ENCODE results near the gene TMOD1.

DNA sequence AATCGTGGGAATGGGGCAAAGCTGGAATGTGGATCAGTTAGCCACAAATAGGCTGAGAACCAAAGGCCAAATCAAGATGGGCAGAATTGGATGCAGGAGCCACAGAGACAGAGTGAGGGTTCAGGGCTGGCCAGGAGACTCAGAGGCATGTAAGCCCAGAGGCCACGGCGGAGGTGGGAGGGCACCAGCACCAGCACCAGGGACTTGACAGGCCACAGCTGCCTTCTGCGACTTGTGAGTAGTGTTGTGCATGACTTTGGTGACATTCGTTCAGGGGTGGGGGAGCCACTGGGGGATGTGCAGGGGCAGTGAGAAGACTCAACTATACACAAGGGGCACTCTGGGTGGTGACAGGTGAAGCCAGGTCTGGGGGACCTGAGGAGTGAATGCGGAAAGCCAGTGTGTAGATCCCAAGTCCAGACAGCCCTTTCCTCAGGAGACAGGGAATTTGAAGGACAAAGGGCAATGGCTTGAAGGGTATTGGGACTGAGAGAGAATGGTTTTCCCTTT is 53.2 kb downstream of the TMOD1 start:
- TF ChIP-seq, protein P1, sequence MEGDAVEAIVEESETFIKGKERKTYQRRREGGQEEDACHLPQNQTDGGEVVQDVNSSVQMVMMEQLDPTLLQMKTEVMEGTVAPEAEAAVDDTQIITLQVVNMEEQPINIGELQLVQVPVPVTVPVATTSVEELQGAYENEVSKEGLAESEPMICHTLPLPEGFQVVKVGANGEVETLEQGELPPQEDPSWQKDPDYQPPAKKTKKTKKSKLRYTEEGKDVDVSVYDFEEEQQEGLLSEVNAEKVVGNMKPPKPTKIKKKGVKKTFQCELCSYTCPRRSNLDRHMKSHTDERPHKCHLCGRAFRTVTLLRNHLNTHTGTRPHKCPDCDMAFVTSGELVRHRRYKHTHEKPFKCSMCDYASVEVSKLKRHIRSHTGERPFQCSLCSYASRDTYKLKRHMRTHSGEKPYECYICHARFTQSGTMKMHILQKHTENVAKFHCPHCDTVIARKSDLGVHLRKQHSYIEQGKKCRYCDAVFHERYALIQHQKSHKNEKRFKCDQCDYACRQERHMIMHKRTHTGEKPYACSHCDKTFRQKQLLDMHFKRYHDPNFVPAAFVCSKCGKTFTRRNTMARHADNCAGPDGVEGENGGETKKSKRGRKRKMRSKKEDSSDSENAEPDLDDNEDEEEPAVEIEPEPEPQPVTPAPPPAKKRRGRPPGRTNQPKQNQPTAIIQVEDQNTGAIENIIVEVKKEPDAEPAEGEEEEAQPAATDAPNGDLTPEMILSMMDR (IDR thresholded peaks at IDR 0.05; ENCODE audit: borderline replicate concordance, extremely low read depth, low read length, poor library complexity, severe bottlenecking), result no peak
- TF ChIP-seq EZH2 (IDR thresholded peaks at IDR 0.05; ENCODE audit: borderline replicate concordance, low read depth, low read length, severe bottlenecking), result no peak
